K562 (cell line): ENCODE results near the gene ANAPC2.

Experiments used
- JUND ChIP-seq, 2 experiments: IDR thresholded peaks; 2 replicates in 1 of 2; 3 replicates in 1 of 2; pipeline ENCODE4 v1.6.1; 2011; ENCODE audit warnings: borderline replicate concordance in 2 of 2, low read depth in 2 of 2, low read length in 2 of 2, improper control_type of control experiment in 1 of 2, missing biosample characterization in 1 of 2, missing genetic modification characterization in 1 of 2, missing genetic modification reagents in 1 of 2
- TF ChIP-seq, protein P1 (sequence below): fragments of 450-650 bp; IDR thresholded peaks from 2 replicates; pipeline ENCODE4 v1.6.1; 2016; ENCODE audit warnings: missing biosample characterization, missing genetic modification characterization

DNA sequence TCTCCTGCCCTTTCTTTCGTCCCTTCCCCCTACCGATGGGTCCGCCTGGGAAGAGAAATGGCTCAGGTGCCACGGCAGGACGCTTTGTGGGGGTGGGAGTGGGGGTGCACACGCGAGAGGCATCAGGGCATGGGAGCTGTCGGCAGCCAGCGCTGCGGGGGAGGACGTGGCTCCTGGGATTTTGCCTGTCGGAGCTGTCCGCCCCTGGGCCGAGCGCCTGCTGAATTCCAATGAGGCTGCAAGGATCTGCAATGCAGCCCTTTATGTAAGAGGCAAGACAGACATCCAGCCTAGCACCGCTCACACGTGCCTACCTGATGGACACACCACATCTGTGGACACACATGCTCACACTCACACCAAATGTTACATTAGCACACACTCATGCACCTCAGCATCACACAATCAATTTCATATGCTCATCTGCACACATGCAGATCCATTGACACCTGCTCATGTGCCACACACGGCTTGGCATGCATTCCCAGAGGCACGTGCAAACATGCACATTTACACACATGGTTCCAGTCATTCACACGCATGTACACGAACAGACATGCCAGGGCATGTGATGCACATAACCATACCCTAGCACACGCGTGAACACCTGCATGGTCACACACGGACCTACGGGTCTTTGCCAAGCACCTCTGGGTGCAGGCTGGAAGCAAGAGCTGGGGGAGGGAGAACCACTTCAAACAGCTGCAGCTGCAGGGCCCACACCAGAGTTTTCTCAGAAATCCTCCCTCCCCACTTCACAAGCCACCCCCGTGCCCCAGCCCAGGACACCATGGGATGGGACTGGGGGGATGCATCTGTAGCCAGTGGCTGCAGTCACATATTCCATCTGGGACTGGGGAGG lies 48.0 kb downstream of the ANAPC2 start:
- TF ChIP-seq, protein P1, sequence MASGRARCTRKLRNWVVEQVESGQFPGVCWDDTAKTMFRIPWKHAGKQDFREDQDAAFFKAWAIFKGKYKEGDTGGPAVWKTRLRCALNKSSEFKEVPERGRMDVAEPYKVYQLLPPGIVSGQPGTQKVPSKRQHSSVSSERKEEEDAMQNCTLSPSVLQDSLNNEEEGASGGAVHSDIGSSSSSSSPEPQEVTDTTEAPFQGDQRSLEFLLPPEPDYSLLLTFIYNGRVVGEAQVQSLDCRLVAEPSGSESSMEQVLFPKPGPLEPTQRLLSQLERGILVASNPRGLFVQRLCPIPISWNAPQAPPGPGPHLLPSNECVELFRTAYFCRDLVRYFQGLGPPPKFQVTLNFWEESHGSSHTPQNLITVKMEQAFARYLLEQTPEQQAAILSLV (tag): no peak
- TF ChIP-seq JUND (IDR thresholded peaks at IDR 0.05; ENCODE audit: borderline replicate concordance, low read depth, low read length) (no peak), JUND (tag; IDR thresholded peaks at IDR 0.05; ENCODE audit: borderline replicate concordance, low read depth, low read length) (no peak)
